Ramos (cell line): ENCODE data around the gene HLCS.
"Not testable (repeated sequence)": the region's sequence is repeated elsewhere in the genome, so short reads cannot be mapped to it uniquely, and the experiment has no call there.

Source experiments
- in situ Hi-C: fragments of 300-500 bp; cut with MboI; formaldehyde crosslinking; loops from one replicate; pipeline ENCODE4 v1.14.3; 2022; ENCODE audit warnings: low sequenced_read_pairs; ENCODE audit not compliant: unreplicated experiment

The HLCS gene

DNA sequence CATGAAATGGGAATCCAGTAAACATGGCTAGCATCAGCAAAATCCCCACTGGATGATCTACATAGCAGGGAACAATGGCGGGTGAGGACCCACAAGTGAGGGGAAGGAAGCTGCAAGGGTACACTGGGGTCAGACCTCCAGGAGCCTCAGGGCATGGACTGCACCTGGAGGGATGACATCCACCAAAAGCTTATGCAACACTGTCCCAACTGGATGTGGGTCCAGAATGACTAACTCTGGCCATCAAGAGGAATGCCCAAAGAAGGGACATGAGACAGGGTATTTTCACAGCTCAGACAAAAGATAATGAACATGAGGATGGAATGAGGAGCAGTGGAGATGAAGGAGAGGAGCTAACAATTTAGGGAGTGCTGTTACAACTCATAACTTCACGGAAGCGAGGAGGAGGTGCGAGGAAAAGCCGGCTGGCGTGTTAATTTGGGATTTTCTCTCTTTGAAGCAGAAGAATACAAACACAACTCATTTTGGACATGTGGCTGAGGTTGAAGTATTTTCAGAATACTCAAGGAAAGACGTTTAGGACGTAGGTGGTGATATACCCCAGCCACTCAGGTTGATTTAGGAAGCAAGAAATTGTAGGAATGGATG is 5.7 kb downstream of the HLCS start:
- in situ Hi-C loops = no loop called here

DNA sequence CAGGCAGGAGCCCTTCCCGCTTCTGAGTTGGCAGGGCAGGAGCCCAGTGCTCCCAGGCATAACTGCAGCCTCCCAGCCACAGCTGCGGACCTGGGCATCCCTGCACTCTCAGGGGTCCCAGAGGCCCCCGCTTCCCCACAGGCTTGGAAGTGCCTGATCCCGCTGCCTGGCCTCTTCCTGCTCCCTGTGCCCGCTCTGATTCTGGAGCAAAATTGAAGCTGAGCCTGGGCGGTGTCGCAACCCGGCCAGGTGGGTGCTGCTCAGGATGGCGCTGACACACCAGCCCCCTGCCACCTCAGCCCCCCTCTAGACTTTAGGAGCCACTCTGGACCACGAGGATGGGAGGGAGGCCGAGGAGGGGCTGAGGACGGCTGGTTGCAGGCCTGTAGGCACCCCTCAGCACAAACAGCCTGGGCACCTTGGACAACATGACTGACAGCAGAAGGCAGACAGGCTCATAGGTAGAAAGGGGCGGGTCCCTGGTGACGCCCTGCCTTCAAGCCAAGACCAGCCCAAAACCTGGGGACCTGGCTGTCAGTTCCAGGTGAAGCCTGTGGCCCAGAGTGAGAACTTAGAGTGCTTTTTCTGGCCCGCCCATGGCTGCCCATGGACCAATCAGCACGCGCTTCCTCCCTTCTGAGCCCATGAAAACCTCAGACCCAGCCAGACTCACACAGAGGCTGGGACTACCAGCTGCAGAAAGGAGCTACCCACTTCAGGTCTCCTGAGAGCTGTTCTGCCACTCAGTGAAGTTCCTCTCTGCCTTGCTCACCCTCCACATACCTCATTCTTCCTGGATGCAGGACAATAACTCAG is 7.2 kb downstream of the HLCS start:
- in situ Hi-C loops = no loop called here

DNA sequence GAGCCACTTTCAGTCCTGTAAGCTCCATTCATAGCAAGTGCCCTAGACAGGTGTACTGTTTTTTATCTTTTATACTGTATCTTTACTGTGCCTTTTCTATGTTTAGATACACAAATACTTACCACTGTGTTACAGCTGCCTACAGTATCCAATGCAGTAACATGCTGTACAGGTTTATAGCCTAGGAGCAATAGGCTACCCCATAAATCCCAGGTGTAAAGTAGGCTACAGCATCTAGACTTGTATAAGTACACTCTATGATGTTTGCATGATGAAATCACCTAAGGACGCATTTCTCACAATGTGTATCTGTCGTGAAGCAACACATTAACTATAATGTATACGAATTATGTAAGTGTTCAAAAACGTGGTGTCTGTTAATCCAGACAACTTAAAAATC is 10.7 kb downstream of the HLCS start:
- in situ Hi-C loops = no loop called here

DNA sequence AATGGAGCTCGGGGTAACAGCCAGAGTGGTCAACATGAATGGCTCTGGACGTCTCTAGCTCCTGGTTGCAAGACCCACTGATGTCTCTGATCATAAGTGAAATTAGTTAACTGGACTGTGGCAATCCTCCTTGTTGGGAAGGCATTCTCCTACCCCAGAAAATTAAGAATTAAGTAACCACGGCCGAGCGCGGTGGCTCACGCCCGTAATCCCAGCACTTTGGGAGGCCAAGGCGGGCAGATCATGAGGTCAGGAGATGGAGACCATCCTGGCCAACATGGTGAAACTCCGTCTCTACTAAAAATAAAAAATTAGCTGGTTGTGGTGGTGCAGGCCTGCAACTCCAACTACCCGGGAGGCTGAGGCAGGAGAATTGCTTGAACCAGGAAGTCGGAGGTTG is 14.1 kb downstream of the HLCS start:
- in situ Hi-C loops = not testable (repeated sequence)

DNA sequence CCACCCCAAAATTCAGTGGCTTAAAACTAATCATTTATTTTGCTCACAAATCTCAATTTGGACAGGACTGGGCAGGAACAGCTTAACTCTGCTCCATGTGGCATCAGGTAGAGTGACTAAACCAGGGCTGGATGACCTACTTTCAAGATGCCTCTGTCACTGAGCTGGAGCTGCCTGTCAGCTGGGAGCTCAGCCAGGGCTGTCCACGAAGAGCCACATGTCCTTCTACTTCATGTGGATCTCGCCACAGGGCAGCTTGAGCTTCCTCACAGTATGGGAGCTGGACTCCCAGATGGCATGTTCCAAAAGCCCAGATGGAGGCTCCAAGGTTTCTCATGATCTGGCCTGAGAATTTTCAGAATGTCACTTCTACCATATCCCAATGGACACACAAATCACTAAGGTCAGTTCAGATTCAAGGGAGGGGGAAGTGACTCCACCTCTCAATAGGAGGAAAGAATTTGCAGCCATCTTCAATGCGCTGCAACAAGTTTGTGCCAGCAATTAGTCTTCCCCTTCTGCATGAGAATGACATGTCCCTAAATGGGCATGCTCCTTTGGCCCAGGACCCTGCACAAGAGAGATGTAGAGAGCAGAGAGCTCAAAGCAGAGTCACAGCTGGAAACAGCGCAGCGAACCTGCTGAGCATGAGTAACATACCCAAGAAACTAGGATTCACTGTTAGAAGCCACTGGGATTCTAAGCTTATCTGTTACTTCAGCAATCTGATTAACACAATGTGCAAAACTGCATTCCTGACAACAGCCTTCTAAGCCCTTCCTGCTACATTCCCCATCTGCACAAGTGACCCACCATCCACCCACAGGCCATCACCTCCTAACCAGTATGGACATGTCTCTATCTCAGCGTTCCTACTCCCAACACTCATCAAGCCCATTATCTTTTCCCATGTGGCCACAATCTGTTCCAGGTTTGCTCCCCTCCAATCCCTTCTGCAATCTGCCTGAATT is 17.0 kb downstream of the HLCS start:
- in situ Hi-C loops = no loop called here

DNA sequence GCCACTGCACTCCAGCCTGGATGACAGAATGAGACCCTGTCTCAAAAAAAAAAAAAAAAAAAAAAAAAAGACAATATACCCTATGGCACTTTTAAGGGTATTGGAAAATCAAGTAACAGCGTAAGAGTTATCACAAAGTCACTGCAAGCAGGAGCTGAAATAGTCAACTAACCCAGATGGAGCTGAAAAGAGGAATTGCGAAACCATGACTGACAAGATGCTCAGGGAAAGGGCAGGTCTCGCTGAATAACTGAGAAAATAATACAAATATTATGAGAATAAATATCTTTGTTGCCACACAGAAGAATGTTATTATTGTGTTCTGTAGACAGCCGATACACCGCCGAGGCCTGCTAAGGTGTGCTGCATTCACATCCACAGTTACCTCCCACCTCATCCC is 17.8 kb downstream of the HLCS start:
- in situ Hi-C loops = no loop called here

DNA sequence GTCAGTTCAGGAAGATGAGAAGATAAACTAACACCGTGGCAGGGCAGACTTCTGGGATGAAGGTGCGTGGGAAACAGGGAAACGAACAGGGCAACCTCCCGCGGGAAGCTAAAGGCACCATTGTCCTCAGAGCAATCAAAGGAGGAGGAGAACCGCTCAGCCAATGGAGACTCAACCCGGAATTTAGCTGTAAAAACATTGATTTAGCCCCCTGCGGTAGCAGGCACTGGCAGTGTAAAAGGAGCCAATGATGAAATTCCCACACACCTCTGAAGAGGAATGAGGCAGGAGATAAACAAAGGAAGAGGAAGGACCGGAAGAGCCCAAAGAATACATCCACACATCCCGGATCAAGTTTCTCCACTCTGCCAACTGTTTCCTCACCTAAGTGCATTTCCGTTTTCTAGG is 19.5 kb downstream of the HLCS start:
- in situ Hi-C loops = no loop called here

DNA sequence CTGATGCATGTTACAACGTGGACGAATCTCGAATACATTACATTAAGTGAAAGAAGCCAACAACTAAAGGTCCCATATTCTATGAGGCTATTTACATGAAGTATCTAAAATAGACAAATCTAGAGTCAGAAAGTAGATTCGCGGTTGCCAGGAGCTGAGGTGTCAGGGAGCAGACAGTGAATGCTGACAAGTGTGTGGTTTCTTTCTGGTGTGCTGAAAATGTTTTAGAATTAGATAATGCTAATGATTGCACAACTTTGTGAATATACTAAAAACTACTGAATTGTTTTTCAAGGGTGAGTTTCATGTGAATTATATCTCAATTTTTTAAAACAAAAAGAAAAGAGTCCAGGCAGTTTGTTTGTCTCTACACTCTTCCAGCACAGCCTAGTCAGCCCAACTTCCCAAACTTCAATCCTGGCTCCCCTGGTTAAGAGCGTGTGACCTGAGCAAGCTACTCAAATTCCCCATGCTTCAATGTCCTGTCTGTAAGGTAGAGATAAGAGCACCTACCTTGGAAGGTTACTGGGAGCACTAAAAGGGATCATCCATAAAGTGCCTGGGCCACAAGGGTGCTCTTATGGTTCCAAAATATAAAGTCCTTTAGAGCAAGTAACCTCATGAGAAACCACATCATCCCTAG is 20.9 kb downstream of the HLCS start:
- in situ Hi-C loops = no loop called here

DNA sequence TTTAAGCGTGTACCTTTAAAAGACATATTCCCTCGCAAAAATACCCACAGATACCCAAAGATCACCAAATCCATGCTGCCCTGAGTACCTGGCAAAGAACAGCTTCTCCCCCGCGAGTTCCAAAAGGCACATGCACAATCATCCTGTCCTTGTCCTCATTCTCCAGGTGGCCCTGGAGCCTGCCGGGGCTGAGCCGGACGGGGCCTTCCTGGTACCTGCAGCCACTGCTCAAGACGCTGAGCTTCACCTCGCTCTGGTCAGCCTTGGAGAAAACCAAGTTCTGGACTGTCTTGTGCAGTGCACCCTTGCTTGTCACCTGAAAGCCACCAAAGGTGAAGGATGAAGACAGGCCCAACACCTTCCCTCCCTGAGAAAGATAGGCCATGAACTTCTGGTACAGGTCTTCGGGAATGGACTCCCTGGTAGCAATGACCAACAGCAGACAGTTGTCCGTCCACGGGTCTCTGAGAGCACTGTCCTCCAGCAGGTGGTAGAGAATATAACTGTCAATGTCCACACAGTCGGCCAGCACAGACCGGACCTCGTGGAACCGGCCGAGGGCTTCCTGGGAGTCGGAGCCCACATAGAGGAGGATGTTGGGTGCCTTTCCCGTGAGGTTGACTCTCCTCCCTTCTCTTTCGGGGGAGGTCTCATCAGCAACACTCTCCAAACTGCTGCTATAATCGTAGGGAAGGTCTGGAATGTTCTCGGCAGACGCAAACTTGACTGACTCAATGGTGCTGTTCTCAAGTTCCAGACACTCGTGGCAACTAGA is 29.9 kb downstream of the HLCS start:
- in situ Hi-C loops = no loop called here

DNA sequence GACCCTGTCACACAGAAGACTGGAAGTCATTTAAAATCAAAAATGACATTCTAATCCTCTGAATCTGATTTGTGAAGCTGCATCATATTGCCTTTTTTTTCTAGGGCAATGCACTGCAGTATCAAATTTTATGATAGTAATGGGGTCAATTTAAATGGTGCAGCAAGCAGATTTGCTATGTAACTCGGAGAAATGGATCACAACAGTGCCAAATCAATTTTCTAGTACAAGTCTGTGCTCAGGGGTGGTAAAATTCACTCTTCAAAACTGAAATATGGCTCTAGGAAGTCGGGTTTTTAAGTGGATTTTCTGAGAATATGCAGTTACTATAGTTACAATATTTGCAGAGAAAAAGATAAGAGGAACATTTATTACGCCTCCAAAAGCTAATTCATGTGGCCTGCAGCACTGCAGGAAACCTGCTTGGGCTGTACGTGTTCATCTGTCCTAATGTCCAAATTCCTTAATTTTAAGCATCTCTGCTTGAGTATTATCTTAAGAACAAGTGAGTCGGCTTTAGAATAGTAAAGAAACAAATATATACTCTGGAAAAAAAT is 31.5 kb downstream of the HLCS start:
- in situ Hi-C loops = no loop called here

DNA sequence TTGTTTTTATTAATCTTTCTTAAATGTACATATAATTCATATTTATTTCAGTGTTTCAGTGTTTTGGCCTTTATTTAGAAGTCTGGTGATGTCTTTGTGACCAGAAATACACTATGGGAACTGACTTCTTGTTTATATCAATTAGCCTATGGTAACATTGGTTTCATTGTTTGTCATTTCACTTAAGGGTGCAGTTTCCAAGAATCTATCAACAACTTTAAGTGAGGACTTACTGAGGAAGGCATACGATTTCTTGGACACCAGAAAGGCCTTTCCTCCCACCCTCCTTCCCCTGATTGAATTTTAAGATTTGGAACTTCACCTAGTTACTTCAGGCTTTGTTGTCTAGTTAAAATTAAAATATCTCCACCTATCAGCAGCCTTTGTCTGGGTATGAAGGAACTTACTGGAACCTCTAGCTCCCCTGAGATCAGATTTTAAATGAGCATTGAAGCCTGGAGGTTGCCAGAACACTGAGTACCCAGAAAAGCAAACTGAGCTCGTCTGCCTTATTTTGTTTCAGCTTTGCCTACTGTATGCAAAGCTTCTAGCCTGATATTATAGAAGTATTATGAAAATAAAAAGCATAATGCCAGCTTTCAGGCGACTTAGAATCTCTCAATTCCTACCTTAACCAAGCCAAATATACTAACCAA is 34.2 kb downstream of the HLCS start:
- in situ Hi-C loops = no loop called here

DNA sequence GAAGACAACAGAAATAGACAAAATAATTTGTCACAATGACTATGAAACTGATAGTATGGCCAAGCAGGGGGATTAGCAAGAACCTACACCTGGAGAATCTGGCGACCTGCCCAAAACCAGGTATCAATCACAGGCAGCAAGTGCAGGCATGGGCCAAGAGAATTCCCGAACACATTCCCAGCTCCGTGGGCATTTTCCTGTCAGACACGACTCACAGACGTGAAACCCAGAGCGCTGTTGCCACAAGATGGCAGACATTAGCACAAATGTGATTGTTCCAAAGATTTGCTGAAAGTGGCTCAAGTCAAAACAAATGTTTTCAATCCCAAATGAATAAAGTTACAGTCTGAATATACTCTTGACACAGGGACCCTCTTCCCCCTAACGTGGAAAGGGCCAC is 36.8 kb downstream of the HLCS start:
- in situ Hi-C loops = no loop called here

DNA sequence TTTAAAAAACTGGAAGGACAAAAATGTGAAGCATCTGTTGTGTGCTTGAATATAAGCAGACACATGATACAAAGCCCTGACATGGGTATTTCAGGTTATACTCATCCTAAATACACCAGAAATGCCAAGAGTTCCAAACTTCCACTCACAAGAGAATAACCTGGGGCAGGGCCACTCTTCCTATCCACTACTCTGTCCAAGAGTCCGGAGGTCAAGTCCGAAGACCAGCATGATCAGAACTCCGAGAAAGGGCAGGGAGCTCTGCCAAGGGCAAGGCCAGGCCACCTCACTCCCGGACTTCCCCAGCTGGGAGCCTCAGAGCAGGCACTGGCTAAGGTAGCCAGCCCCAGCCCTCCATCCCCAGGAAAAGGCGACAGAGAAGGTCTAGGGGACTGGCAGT is 37.5 kb downstream of the HLCS start:
- in situ Hi-C loops = no loop called here

DNA sequence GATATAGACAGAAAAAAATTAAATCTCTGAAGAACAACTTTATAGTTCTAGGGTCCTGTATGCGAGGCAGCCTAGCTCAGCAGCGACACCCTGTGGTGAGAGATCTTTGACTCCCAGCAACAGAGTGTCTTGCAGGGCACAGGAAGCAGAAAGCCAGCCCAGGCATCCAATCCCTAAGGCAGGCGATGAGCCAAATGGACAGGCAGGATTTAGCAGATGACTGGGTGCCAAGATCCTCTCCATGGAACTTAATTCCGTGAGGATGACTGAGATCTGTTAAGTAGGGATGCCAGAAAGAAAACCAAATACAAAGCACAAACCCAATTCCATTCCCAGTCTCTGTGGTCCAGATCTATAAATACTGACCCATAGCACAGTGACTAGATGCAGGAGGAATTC is 38.8 kb downstream of the HLCS start:
- in situ Hi-C loops = no loop called here

DNA sequence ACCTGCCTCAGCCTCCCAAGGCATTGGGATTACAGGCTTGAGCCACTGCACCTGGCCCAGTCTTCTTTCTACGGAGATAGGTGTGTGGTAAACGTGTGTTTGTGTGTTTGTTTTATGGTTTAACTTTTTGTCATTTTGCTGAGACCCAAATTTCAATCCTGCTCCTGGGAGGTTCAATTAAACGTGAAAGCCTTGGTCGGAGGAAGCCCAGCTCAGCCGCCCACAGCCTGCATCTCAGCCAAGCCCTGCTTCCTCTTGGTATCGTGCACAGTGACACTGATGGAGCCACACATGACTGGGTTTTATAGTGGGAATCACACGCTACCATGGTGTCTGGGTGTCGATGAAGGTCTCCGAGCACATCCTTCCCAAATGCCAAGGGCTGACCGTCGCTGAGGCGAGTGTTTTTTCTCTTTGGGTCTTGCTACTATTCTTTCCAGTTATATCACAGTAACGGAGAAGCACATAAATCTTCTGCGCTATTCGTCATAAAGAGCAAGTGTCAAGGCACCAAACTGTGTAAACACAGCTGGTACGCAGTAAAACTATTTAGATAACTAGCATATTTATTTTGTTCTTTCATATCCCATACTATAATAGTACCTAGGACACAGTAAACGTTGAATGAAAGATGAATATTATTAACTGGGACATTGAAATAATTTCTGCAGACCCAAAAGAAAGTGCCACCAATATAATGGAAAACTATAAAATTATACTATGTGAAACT is 39.3 kb downstream of the HLCS start:
- in situ Hi-C loops = no loop called here

DNA sequence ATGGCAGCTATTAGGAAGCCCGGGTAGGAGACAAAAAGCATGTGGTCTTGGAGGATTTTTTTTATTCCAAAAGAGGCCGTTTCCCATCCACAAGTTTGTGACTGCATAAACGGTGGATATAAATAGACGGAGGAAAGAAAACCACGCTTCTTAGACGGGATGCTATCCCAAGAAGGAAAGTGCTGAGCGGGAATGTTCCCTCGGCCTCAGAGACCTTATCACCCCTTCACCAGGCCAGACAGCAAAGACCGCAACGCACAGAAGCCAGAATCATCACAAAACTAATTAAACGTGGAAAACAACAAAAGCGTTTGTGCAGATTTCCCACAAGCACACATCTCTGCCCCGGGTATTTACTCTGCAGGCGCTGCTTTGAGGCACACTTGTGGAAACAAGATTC is 43.2 kb downstream of the HLCS start:
- in situ Hi-C loops = no loop called here

DNA sequence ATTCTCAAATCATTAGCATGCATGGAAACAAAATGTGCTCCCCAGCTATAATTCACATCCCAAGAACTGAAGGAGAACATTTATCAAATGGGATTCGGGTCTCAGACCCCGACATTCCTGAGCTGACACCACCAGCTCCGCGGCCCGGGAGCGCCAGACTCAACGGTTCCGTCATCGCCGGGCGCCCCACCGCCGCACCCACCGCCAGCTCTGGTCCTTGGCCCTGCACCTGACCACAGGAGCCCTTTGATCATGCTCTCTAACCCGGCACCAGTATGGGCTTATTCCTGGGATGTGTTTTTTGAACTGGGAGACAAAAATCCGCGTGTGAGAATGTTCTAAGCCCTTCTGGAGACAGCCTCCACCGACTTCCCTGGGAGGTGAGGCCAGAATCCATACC is 43.6 kb downstream of the HLCS start:
- in situ Hi-C loops = no loop called here

DNA sequence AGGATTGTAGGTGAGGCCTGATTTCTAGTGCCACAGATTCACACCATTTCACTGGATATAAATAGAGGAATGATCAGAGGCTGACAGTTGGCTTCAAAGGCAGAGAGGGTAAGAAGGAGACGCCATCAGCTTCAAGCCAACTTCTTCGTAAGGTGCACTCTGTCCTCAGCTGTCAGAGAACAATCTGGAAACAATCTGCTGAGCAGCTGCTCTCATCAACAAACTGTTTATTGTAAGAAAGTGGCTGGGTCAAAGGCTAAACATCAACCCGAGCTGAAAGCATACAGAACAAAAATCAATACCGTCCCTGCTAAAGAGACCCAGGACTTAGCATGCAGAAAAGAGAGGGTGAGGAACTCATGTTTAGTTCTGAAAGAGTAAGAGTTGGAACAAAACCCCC is 48.2 kb downstream of the HLCS start:
- in situ Hi-C loops = no loop called here
